Activated T-helper 17 cell treated with anti-CD3 and anti-CD28 coated beads, Interleukin-2, amount 50 U/mL, for 72 hours (primary cell): Measurements from ENCODE around the gene CPT1B. TPM values are rescaled to one million over a fixed set of nuclear protein-coding genes. Genes with fewer than 3 reads are reported as not detected.

Experiments used
- ATAC-seq: fragments of 150-1000 bp; cut with Tn5 transposase; replicated peaks from 2 replicates; pipeline ENCODE4 v1.10.0; 2021; ENCODE audit warnings: mild to moderate bottlenecking, moderate library complexity
- H3K27ac Mint-ChIP-seq: one replicate; pipeline ENCODE4 v1.8.0; 2022; ENCODE audit warnings: mixed read lengths
- H3K27me3 Mint-ChIP-seq: one replicate; pipeline ENCODE4 v1.8.0; 2022; ENCODE audit warnings: mixed read lengths
- H3K36me3 Mint-ChIP-seq: one replicate; pipeline ENCODE4 v1.8.0; 2022; ENCODE audit warnings: low read depth, mild to moderate bottlenecking, mixed read lengths
- H3K4me1 Mint-ChIP-seq: one replicate; pipeline ENCODE4 v1.8.0; 2022; ENCODE audit warnings: mixed read lengths
- H3K4me3 Mint-ChIP-seq: one replicate; pipeline ENCODE4 v1.8.0; 2022; ENCODE audit warnings: mild to moderate bottlenecking, mixed read lengths
- H3K9me3 Mint-ChIP-seq: one replicate; pipeline ENCODE4 v1.8.0; 2022; ENCODE audit warnings: mixed read lengths
- total RNA-seq, 2 donors: library from RNA; stranded (reverse); gene quantifications; one replicate each; pipeline ENCODE4 v1.2.3, GENCODE V29; 2022

Gene CPT1B
- total RNA-seq, 2 donors from 2014 or later, result 57.3 to 62.8 TPM

- peaks cover 33% of the 10 kb centered on the region for H3K36me3 Mint-ChIP-seq
- no peaks in the 10 kb centered on the region for H3K4me1 Mint-ChIP-seq
- ATAC-seq, result no peak
- H3K4me3 Mint-ChIP-seq, result no peak overlapping the region
- H3K27ac Mint-ChIP-seq, result no peak overlapping the region
- H3K27me3 Mint-ChIP-seq, result no peaks in the 10 kb centered on the region
- no peaks in the 10 kb centered on the region for H3K9me3 Mint-ChIP-seq
Measured at GRCh38 chr22:50573491-50574382, 4.5 kb downstream of the CPT1B start.

- no peak overlapping the region for H3K27ac Mint-ChIP-seq
- H3K4me3 Mint-ChIP-seq, result no peak overlapping the region
- peaks cover 37% of the 10 kb centered on the region for H3K36me3 Mint-ChIP-seq
- ATAC-seq, result no peak
- no peaks in the 10 kb centered on the region for H3K27me3 Mint-ChIP-seq
- H3K9me3 Mint-ChIP-seq, result no peaks in the 10 kb centered on the region
- H3K4me1 Mint-ChIP-seq, result no peaks in the 10 kb centered on the region
Measured at GRCh38 chr22:50572965-50573364, 5.3 kb downstream of the CPT1B start.

DNA sequence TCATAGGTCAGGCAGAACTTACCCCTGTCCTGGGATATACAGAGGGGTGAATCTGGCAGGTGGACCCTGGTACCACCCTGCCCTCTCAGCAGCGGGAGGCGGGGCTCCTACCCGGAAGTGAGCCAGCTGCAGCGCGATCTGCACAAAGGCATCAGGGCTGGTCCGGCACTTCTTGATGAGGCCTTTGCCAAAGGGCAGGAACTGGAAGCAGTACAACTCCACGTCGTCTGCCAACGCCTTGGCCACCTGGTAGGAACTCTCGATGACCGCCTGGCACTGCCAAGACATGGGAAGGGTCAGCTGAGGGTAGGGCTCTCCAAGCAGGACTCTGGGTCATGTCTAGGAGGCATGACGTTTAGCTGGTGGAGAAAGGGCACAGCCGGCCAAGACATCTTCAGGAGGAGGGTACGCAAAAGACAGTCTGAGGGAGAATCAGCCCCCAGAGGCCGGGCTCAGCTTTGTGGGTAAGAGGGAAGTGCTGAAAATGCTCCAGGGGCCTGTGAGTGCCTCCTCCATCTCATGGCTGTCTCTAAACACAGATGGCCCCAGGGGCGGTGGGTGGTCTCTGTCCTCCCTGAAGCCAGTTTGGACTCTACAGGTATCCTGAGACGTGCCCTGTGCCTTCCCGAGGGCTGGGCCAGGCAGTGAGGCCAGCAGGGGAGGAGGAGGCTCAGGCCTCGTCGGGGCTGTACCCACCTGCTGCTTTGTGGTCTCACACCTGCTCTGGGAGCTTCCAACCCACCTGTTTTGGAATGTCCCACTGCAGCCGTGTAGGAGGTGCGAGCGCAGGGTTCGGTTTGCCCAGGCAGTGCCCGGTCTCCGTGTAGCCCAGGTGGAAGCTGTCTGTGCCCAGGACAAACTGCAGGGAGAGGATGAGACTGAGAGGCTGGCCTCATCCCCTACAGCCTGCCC is 6.7 kb downstream of the CPT1B start:
- no peak overlapping the region for H3K4me3 Mint-ChIP-seq
- no peak for ATAC-seq
- H3K27me3 Mint-ChIP-seq, result no peaks in the 10 kb centered on the region
- H3K36me3 Mint-ChIP-seq, result peaks cover 32% of the 10 kb centered on the region
- no peaks in the 10 kb centered on the region for H3K9me3 Mint-ChIP-seq
- no peaks in the 10 kb centered on the region for H3K4me1 Mint-ChIP-seq
- H3K27ac Mint-ChIP-seq, result no peak overlapping the region

- H3K36me3 Mint-ChIP-seq, result peaks cover 31% of the 10 kb centered on the region
- no peaks in the 10 kb centered on the region for H3K27me3 Mint-ChIP-seq
- H3K9me3 Mint-ChIP-seq, result no peaks in the 10 kb centered on the region
- ATAC-seq, result no peak
- no peak overlapping the region for H3K27ac Mint-ChIP-seq
- no peaks in the 10 kb centered on the region for H3K4me1 Mint-ChIP-seq
- no peak overlapping the region for H3K4me3 Mint-ChIP-seq
Measured at GRCh38 chr22:50570861-50571260, 7.4 kb downstream of the CPT1B start.

- ATAC-seq, result no peak
- Mint-ChIP-seq H3K36me3 (peaks cover 31% of the 10 kb centered on the region), H3K4me3 (no peak overlapping the region), H3K27ac (no peak overlapping the region), H3K27me3 (no peaks in the 10 kb centered on the region), H3K9me3 (no peaks in the 10 kb centered on the region), H3K4me1 (no peaks in the 10 kb centered on the region)
Measured at GRCh38 chr22:50569896-50570535, 8.2 kb downstream of the CPT1B start.

GRCh38 chr22:50569041-50569459 is 9.2 kb downstream of the CPT1B start:
- Mint-ChIP-seq H3K27me3 (no peaks in the 10 kb centered on the region), H3K4me3 (no peak overlapping the region), H3K4me1 (no peaks in the 10 kb centered on the region), H3K27ac (no peak overlapping the region), H3K9me3 (no peaks in the 10 kb centered on the region), H3K36me3 (peaks cover 31% of the 10 kb centered on the region)
- ATAC-seq, result no peak

DNA sequence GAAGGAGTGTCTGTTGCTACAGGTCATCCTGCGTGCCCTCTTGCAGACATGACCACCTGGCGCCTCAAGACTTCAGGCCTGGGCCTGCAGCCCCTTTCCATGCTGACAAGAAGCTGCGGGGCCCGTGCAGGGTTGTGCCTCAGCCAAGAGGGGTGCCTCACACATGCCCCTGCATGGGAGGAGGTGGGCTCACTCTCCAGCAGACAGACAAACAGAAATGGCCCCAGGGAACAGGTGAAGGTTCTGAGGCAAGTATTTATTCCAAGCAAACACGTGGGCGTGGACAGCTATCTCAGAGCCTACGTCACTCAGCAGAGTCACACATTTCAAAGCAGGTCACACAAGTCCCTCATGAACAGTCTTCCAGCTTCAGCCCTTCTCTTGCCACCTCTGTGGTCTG is 9.6 kb downstream of the CPT1B start:
- Mint-ChIP-seq H3K4me3 (no peak overlapping the region), H3K4me1 (no peaks in the 10 kb centered on the region), H3K36me3 (peaks cover 31% of the 10 kb centered on the region), H3K9me3 (no peaks in the 10 kb centered on the region), H3K27ac (no peak overlapping the region), H3K27me3 (no peaks in the 10 kb centered on the region)
- ATAC-seq, result no peak

- no peaks in the 10 kb centered on the region for H3K9me3 Mint-ChIP-seq
- H3K4me1 Mint-ChIP-seq, result peaks cover 6% of the 10 kb centered on the region
- no peaks in the 10 kb centered on the region for H3K27me3 Mint-ChIP-seq
- H3K27ac Mint-ChIP-seq, result no peak overlapping the region
- no peak overlapping the region for H3K4me3 Mint-ChIP-seq
- peaks cover 31% of the 10 kb centered on the region for H3K36me3 Mint-ChIP-seq
- no peak for ATAC-seq
Measured at GRCh38 chr22:50567721-50568252, 10.4 kb downstream of the CPT1B start.

DNA sequence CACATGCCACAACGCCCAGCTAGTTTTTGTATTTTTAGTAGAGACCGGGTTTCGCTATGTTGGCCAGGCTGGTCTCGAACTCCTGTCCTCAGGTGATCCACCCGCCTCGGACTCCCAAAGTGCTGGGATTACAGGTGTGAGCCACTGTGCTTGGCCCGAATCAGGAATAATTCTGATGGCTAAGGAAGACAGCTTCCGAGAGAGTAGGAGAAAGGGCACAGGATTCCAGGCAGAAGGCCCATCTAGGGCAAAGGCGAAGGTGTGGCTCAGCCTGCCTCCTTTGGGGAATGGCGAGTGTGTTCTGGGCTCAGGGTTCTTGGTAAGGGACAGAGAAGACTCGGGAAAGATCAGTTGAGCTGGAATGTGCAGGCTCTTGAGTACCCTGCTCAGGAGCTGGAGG is 13.9 kb downstream of the CPT1B start:
- H3K36me3 Mint-ChIP-seq, result peaks cover 9% of the 10 kb centered on the region

DNA sequence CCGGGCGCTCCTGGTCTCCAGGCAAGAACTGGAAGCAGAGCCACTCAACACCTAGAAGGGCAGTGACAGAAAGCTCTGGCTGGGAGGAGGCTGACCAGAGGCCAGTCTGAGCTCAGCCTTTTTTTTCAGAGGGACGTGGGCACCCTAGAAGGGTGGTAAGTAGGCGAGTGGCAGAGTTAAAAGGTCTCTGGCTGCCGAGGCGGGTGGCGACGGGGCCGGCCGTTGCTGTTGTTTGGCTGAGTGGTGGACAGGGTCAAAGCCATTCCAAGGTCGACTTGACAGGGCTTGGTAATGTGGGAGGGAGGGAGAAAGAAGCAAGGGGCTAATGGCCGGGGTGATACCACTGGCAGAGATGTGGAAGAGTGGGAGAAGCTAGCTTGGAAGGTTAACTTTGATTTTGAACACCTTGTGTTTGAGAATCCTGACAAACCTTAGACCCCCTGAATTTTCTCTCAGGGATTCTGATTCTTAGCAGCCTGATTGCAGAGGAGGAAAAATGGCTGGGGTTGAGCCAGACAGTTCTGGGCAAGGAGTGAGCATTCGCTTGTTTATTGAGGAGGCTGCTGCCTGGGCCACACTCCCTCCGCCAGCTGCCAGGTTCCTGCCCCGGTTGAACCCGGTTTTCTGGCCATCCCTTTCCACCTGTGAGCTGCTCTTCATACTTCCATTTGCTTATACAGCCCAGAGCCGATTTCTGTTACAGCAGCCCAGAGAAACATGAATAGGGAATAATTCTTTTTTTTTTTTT is 14.6 kb downstream of the CPT1B start:
- H3K27ac Mint-ChIP-seq, result peak overlapping the region; percentile 79

More for the DNA sequence above, 13.9 kb downstream of the CPT1B start:
- no peaks in the 10 kb centered on the region for H3K9me3 Mint-ChIP-seq
- ATAC-seq, result no peak
- H3K4me1 Mint-ChIP-seq, result peaks cover 17% of the 10 kb centered on the region
- H3K27me3 Mint-ChIP-seq, result no peaks in the 10 kb centered on the region
- no peak overlapping the region for H3K27ac Mint-ChIP-seq
- peak overlapping the region; percentile 91 for H3K4me3 Mint-ChIP-seq

GRCh38 chr22:50562523-50563412 is 15.5 kb downstream of the CPT1B start, which contains the start of gene SYCE3:
SYCE3 (minus strand) TSS chr22:50562919; CDS start chr22:50556405, 6,514 bp downstream.
- H3K9me3 Mint-ChIP-seq, result no peaks in the 10 kb centered on the region
- H3K27ac Mint-ChIP-seq, result peak within 1 kb of the TSS; percentile 79
- H3K4me1 Mint-ChIP-seq, result peaks cover 17% of the 10 kb centered on the region
- no peaks in the 10 kb centered on the region for H3K27me3 Mint-ChIP-seq
- ATAC-seq, result peak; percentile 99
- H3K4me3 Mint-ChIP-seq, result peak within 1 kb of the TSS; percentile 91
- no peaks in the 10 kb centered on the region for H3K36me3 Mint-ChIP-seq

More for the DNA sequence above, 14.6 kb downstream of the CPT1B start:
- Mint-ChIP-seq H3K27me3 (no peaks in the 10 kb centered on the region), H3K36me3 (peaks cover 2% of the 10 kb centered on the region), H3K4me1 (peaks cover 17% of the 10 kb centered on the region), H3K9me3 (no peaks in the 10 kb centered on the region), H3K4me3 (peak overlapping the region; percentile 91)
- ATAC-seq, result no peak

- Mint-ChIP-seq H3K36me3 (no peaks in the 10 kb centered on the region), H3K4me1 (peaks cover 17% of the 10 kb centered on the region), H3K27ac (peak overlapping the region; percentile 53), H3K9me3 (no peaks in the 10 kb centered on the region), H3K4me3 (peak overlapping the region; percentile 66), H3K27me3 (no peaks in the 10 kb centered on the region)
- ATAC-seq, result no peak
Measured at GRCh38 chr22:50561401-50562358, 16.5 kb downstream of the CPT1B start.
